GM18951 (cell line): ENCODE measurements around the gene PRR29.

Experiments
- POLR2A ChIP-seq: IDR thresholded peaks from 4 replicates; pipeline ENCODE4 v1.6.1; 2011; ENCODE audit warnings: mild to moderate bottlenecking; ENCODE audit not compliant: insufficient read length, insufficient read depth; ENCODE audit errors: extremely low read depth
- in situ Hi-C: fragments of 300-500 bp; cut with MboI; formaldehyde crosslinking; loops from one replicate; pipeline ENCODE4 v1.12.0; 2022; ENCODE audit warnings: low sequenced_read_pairs, mixed read lengths, inconsistent platforms; ENCODE audit not compliant: unreplicated experiment

PRR29 gene

DNA sequence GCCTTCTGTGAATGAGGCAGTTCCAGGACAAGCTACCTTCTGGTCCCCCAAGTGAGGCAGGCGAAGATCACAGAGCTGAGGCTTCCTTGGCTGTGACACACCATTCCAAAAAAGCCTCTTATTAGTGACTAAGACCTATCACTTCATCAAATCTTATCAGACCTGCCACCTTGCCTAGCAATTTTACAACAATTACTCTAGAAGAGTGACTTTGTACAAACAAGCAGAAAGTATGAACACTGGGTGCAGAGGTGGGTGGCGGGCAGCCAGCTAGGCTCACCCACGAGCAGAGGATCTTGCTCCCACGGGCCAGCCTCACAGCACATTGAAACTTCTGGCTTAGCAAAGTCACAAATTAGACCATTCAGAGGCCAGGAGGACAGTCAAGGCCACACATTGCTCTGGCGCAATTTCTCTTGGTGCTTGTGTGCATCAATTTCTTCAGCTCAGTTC lies 24.5 kb downstream of the PRR29 start:
- in situ Hi-C loops: loop anchor here (10.0 kb wide), 1 partner anchor 108 kb away; the partner anchor contains the start of genes CSHL1 and GH1
- no peak for TF ChIP-seq POLR2A

DNA sequence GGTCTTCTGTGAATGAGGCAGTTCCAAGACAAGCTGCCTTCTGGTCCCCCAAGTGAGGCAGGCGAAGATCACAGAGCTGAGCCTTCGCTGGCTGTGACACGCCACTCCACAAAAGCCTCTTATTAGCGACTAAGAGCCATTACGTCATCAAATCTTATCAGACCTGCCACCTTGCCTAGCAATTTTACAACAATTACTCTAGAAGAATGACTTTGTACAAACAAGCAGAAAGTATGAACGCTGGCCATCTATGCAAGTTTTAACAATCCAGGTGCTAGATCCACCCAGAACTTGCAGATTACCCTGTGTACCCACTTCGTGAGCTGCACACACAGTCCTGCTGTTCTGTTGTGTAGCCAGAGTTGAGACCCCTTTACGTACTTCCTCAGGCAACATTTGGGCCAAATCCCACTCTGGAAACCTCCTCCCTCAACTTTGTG lies 26.1 kb downstream of the PRR29 start:
- in situ Hi-C loops: loop anchor here (10.0 kb wide), 1 partner anchor 109 kb away; the partner anchor contains the start of genes CSHL1 and GH1
- TF ChIP-seq POLR2A: no peak

DNA sequence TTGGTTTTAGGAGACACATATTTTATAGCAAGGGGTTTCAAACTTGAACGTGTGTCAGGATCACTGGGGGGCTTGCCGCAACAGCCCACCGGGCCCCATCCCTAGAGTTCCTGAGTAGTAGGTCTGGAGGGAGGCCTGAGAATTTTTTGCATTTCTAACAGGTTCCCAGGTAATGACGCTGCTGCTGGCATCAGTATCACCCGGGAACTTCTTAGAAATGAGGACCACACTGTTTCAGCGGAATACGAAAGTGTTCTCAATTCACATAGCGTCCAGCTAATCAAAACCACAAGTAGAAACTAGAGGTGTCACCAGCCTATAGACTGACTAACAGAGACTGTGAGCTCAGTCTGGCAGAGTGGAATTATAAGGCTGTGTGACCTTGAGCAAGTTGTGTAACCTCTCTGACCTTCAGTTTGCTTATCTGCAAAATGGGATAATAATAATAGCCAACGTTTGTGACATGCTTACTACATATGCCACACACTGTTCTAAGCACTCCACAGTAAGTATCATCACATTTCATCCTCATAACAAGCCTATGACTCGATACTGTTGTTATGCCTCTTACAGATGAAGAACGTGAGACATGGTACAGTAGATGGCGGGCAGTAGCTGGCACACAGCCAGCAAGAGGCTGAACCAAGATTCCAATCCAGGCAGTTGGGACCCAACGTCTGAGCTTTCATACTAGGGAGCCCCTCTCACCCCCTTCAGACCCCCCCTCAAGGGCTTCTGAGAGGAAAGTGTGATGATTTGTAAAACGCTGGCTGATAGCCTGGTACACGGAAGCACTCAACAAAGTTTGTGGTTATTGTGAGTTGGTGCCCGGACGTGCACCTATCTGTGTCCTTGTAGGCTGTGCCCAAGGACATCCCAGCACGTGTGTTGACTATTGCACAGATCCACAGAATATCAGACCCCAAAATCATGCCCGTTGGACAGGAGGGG lies 26.9 kb downstream of the PRR29 start:
- in situ Hi-C loops: loop anchor here (5.0 to 25.0 kb wide), 3 partner anchors 110 to 262 kb away; partner anchors contain the start of genes CSHL1 and GH1
- TF ChIP-seq POLR2A: no peak

DNA sequence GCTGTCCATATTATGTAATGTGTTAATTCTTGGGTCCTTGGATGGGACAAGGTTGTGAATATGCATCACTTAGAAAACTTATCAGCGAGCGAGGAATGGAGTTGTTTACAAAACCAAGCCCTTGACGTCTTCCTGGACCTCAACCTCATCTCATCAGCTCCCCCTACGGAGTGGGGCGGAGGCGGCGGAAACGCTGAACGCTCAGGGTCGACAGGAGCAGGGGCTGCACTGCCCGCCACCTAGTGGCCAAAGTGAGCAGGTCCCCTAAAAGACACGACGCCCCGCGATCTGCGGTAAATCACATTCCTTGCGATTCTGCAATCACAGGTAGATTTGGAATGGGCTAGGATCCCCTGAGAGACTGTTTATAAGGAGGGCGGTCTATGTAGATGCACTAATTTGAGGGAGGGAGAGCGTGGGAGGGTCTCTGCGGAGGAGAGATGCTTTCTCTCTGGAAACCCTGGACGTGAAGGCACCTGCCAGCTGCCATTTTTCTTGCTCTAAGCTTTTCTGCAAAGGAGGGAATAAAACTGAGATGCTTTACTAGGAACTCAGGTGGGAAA lies 27.7 kb downstream of the PRR29 start:
- TF ChIP-seq POLR2A: no peak
- in situ Hi-C loops: loop anchor here (5.0 to 25.0 kb wide), 3 partner anchors 111 to 261 kb away; partner anchors contain the start of genes CSHL1 and GH1

DNA sequence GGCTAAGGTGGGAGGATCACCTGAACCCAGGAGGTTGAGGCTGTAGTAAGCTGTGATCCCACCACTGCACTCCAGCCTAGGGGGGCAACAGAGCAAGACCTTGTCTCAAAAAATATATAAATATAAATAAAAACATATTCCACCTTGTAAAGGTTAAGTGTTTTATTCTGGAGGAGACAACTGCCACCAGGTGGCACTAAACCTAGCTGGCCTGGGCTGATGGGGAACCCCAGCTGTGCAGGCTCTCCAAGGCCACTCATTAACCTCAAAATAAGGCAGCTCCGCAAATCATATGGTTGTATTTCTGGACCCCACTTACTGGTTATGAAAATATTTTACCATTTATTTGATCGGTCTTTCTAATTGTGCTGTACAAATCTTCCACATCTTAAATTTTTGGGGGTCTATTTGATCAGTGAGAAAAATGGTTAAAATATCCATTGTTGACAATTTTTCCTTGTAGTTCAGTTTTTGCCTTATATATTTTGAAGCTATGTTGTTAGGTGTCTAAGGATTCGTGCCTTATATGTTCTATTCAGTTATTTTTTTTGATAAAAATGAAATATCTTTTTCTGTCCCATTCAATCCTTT lies 30.8 kb downstream of the PRR29 start:
- in situ Hi-C loops: loop anchor here (5.0 to 25.0 kb wide), 3 partner anchors 113 to 258 kb away; partner anchors contain the start of genes CSHL1 and GH1
- TF ChIP-seq POLR2A: no peak

DNA sequence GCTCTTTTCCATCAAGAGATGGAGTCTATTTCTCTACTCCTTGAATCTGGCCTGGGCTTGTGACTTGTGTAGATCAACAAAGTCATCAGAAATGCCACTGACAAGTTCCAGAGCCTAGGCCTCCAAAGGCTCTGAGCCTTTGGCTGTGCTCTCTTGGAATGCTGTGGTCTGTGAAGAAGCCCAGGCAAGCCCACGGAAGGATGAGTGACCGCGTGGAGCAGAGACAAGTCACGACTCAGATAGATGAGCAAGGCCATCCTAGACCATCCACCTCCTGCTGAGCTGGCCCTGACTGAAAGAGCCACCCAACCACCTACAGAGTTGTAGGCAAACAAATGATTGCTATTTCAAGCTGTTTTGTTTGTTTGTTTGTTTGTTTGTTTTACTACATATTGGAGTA lies 33.9 kb downstream of the PRR29 start:
- in situ Hi-C loops: loop anchor here (25.0 kb wide), 1 partner anchor 255 kb away; no protein-coding TSS in a partner anchor
- TF ChIP-seq POLR2A: no peak

DNA sequence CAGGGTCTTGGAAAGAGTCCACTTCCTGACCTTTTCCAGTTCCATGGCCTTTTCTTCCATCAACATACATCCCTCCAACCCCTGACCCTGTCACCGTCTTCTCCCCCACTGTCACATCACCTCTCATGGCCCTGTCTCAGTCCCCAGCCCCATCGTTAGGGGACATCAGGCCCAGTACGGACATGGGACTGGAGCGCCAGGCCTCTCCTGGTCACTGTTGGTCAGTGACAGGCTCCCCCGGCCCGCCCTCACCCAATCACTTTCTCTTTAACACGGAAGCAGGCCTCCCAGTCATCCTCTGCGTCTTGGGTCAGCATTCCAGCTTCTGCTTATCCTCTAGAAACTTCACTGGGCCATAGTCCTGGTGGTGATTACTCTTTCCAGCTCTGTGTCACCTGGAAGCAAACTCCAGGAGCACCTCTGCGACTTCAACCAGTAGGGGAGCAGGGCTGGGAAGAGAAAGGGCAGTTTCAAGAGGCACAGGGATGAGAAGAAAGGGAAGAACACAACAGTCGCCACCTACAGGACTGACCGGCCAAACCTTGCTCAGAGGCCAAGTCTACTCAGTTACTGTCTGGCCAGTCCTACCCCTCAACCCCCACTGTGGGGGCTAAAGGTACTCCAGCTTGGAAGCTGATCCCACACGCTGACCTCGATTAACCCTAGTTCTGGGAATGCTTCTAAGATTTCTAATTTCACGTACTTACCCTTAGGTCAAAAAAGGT lies 38.2 kb downstream of the PRR29 start:
- TF ChIP-seq POLR2A: no peak
- in situ Hi-C loops: loop anchor here (25.0 kb wide), 1 partner anchor 251 kb away; no protein-coding TSS in a partner anchor

DNA sequence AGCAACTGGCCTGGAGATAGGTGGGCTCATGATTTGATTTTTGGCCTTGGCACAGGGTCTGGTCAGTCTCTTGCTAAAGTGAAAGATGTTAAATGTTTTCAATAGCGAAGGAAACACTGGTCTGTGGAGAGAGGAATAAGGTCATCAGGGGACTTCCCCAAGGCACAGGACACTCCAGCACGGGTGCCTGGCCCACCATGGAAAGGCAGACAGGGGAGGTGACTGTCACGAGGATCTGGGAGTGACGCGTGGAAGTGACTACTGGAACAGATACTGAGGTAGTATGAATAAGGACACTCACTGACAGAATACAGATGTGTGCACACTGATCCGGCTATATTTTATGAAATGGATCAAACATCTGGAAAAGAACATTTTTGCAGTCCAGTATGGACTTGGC lies 39.0 kb downstream of the PRR29 start:
- in situ Hi-C loops: loop anchor here (25.0 kb wide), 1 partner anchor 250 kb away; no protein-coding TSS in a partner anchor
- no peak for TF ChIP-seq POLR2A

DNA sequence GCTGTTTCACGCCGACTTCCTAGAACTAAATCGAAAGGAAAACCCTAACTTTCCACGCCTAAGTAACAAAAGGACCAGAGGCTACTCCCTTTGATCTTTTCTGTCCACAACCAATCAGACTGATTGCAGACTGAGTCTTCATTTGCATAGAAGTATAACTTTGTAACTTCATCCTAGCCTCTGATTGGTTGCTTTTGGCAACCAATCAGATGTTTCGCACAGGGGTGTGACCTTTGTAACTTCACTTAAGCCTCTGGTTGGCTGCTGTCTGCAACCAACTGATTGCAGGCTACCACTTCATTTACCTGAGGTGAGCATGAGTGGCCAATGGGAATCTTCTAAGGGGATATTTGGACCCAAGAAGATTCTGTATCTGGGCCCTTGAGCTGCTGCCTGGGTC lies 39.7 kb downstream of the PRR29 start:
- TF ChIP-seq POLR2A: no peak
- in situ Hi-C loops: loop anchor here (25.0 kb wide), 1 partner anchor 249 kb away; no protein-coding TSS in a partner anchor

DNA sequence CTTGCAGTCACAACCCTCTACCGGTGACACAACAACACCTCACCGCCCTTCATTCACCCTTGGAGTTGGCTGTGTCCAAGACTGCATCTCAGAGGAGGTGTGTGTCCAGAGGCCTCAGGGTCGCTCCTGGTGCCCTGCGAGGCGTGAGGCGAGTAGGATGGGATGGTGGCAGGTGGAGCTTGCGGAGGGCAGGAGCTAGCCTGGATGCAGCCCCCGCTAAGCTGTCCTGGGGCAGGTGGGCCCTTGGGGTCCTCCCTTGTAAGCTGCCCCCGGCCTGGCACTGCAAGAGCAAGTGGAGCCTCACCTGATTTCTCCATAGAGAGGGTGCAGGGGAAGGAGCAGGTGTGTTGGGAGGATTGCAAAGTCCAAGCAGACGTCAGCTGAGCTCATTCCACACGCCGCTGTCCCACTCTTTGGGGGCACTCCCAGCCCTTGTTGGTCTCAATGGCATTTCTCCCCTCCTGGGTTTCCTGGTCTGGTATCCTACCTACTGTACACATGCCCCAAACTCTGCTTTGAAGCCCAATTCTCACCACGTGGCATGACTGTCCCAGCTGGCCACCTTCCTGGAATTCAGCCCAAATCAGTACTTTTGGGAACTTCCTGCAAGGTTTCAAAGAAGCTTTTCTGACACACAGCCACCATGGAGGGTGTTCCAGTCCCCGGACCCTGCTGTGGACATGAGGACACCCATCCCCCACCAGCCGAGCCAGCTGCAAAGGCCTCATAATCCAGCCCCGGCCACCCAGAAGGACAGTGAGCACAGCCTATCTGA lies 40.4 kb downstream of the PRR29 start:
- in situ Hi-C loops: loop anchor here (25.0 kb wide), 1 partner anchor 249 kb away; no protein-coding TSS in a partner anchor
- no peak for TF ChIP-seq POLR2A

DNA sequence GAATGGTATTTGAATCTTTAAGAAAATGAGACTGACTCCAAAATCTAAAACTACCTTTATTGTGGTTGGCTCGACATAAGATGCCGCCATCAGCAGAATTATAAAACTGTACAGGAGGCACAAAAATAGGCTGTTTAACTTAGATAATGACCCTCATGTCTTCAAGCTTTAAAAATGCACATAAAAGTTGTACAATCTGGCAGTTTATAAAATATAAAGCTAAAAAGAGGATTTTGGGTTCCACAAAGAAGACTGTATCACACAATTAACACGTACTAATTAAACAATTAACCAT lies 40.9 kb downstream of the PRR29 start:
- no peak for TF ChIP-seq POLR2A
- in situ Hi-C loops: loop anchor here (25.0 kb wide), 1 partner anchor 248 kb away; no protein-coding TSS in a partner anchor
